Right atrium auricular region (tissue), 2 donors: Measurements from ENCODE around the gene TMEM208. TPM values are rescaled to one million over a fixed set of nuclear protein-coding genes. Genes with fewer than 3 reads are reported as not detected.

Experiments
- DNase-seq: peaks from one replicate; pipeline ENCODE4 v3.0.0-alpha.2; 2019; ENCODE audit warnings: low spot score
- H3K27ac ChIP-seq, 2 donors: fragments of 200-600 bp; sonication (generic); 1 replicate in 1 of 2; 2 replicates in 1 of 2; pipeline ENCODE4 v1.5.1; 2016 to 2019
- H3K27me3 ChIP-seq, 2 donors: fragments of 200-600 bp; sonication (generic); one replicate each; pipeline versions ENCODE4 v1.5.1 to v1.6.0; 2017 to 2019
- H3K36me3 ChIP-seq: fragments of 200-600 bp; sonication (generic); one replicate; pipeline ENCODE4 v1.5.1; 2016
- H3K4me1 ChIP-seq, 2 donors: fragments of 200-600 bp; sonication (generic); one replicate each; pipeline versions ENCODE4 v1.5.1 to v1.6.0; 2017 to 2019
- H3K4me3 ChIP-seq, 2 donors: fragments of 200-600 bp; sonication (generic); 1 replicate in 1 of 2; 2 replicates in 1 of 2; pipeline ENCODE4 v1.5.1; 2017 to 2019; ENCODE audit warnings: mild to moderate bottlenecking in 1 of 2, moderate library complexity in 1 of 2
- H3K9me3 ChIP-seq, 2 donors: fragments of 200-600 bp; sonication (generic); one replicate each; pipeline ENCODE4 v1.5.1; 2019
- CTCF ChIP-seq, 2 donors: fragments of 200-600 bp; sonication (generic); IDR thresholded peaks; one replicate each; pipeline ENCODE4 v1.5.1; 2019; ENCODE audit warnings: antibody characterized with exemption in 2 of 2
- total RNA-seq, 2 donors: library from RNA; depleted of rRNA; stranded (reverse); fragments of >200 nt; gene quantifications; one replicate each; pipeline ENCODE4 v1.1.0, GENCODE V29; 2016

The TMEM208 gene
- total RNA-seq, 2 donors from 2014 or later: 16.9 to 27.8 TPM

- no peak for TF ChIP-seq CTCF (IDR thresholded peaks at IDR 0.05)
- DNase-seq: no peak
- H3K4me1 ChIP-seq: peaks cover 0 to 35% of the 10 kb centered on the region in 2 donors
- no peak overlapping the region for H3K27ac ChIP-seq
- no peaks in the 10 kb centered on the region for H3K27me3 ChIP-seq
- no peak overlapping the region for H3K4me3 ChIP-seq
- H3K9me3 ChIP-seq: no peaks in the 10 kb centered on the region
- H3K36me3 ChIP-seq: peaks cover 66% of the 10 kb centered on the region
These were observed 11.3 kb downstream of the TMEM208 start for GRCh38 chr16:67238278-67238575.

DNA sequence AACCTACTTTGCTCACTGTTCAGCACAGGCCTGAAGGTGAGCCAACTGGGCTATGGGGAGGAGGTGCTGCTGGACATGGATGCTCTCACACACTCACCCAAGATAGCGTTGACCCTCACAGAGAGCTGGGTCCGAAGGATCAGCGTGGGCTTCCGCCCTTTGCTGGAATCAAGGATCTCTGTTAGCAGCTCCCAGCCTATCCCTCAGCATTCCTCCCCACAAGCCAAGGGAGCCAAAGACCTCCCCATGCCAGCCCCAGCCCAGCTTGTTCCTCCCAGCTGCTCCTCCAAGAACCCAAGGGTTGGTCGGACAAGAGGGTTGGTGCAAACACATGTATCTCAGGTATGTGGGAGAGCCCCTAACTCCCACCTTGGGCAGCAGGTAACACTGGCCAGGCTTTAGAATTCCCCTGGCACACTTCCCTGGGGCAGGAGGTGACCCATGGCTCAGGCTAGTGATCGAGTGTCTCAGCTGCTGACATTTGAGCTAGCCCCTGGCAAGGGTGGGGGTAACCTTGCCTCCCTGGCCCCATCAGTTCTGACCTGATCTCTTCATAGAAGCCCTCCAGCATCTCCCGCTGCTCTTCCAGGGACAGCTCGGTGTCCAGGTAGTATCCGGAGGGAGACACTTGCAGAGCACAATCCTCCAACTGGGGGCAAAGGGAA lies 12.0 kb downstream of the TMEM208 start:
- Histone ChIP-seq H3K4me3 (no peak overlapping the region), H3K27ac (no peak overlapping the region), H3K4me1 (peaks cover 0 to 42% of the 10 kb centered on the region in 2 donors), H3K36me3 (peaks cover 59% of the 10 kb centered on the region), H3K27me3 (no peaks in the 10 kb centered on the region), H3K9me3 (no peaks in the 10 kb centered on the region)
- no peak for TF ChIP-seq CTCF (IDR thresholded peaks at IDR 0.05)
- DNase-seq: no peak

GRCh38 chr16:67240506-67240905 lies 13.6 kb downstream of the TMEM208 start:
- no peak overlapping the region for H3K4me3 ChIP-seq
- H3K27ac ChIP-seq: peak overlapping the region; percentile 94 to 95
- TF ChIP-seq CTCF (IDR thresholded peaks at IDR 0.05): no peak
- no peak for DNase-seq
- no peaks in the 10 kb centered on the region for H3K9me3 ChIP-seq
- H3K36me3 ChIP-seq: peaks cover 43% of the 10 kb centered on the region
- no peaks in the 10 kb centered on the region for H3K27me3 ChIP-seq
- H3K4me1 ChIP-seq: peaks cover 0 to 58% of the 10 kb centered on the region in 2 donors

DNA sequence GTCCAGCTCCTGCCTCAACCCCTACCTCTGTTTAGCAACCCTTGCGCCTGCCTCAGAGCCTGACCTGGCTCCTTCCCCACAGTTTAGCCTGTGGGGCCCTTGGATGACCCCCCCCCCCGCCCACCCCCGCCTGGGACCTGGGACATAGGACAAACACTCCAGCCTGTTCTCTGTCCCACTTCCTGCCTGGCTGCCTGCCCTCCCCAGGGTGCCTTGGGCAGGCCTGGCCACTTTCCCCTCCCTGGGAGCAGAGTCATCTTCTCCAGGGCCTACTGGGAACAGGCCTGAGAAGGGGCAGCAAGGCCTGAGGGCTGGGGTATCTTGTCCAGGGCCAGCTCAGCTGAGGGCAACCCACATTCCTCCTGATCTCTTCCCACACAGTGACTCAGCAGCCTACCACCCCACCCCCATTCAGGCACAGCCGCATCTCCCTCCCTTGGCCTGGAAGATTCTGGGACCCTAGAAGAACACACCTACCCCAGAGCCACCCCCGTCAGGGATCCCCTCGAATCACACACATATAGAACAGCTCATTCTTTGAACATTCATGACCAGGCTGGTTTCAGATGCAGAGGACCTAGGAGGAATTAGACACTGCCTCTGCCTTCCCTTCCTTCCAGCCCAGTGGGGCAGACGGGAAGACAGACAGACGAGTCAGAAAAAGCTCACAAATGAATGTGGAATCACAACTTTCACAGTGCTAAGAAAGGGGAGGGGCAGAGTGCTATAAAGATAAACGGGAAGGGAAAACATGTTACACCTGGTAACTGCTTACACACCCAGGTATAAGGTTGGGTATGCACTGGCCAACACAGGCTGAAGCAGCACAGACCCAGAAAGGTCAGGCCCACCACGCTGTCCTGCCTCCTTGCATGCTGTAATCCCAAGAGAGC lies 14.3 kb downstream of the TMEM208 start:
- no peaks in the 10 kb centered on the region for H3K9me3 ChIP-seq
- peak overlapping the region; percentile 94 to 95 for H3K27ac ChIP-seq
- no peak overlapping the region for H3K4me3 ChIP-seq
- peaks cover 0 to 64% of the 10 kb centered on the region in 2 donors for H3K4me1 ChIP-seq
- H3K36me3 ChIP-seq: peaks cover 36% of the 10 kb centered on the region
- DNase-seq: peak; percentile 83
- H3K27me3 ChIP-seq: no peaks in the 10 kb centered on the region
- TF ChIP-seq CTCF (IDR thresholded peaks at IDR 0.05): no peak

DNA sequence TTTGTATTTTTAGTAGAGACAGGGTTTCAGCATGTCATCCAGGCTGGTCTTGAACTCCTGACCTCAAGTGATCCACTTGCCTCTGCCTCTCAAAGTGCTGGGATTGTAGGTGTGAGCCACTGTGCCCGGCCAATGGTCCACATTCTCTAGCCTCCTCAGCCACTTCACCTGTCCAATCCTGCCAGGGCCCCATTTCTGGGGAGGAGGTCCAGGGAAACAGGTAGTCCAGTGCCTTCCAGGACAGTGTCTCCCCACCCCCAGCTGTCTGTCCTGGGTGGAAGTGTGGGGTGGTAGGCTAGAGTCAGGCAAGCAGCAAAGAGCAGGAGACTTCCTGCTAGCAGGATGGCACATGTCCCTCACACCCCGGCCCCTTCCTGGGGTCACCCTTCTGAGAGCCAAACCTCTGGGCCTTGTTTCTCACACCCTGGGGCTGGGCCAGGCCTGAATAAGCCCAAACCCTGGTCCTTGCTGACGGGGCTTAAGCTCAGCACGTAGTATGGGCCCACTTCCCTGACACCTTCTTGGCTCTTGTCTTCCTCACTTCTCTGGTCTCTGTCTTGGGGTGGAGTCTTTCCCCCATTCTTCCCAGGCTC lies 15.3 kb downstream of the TMEM208 start:
- Histone ChIP-seq H3K4me3 (no peak overlapping the region), H3K27ac (peak overlapping the region; percentile 94 to 95), H3K36me3 (peaks cover 26% of the 10 kb centered on the region), H3K4me1 (peaks cover 0 to 64% of the 10 kb centered on the region in 2 donors), H3K27me3 (no peaks in the 10 kb centered on the region), H3K9me3 (no peaks in the 10 kb centered on the region)
- TF ChIP-seq CTCF (IDR thresholded peaks at IDR 0.05): no peak
- no peak for DNase-seq
